ENCODE results near the gene RSKR. TPM values are rescaled to one million over a fixed set of nuclear protein-coding genes. Genes with fewer than 3 reads are reported as not detected.

Gene RSKR
- total and polyA plus RNA-seq, 10 donors, result 2.1 to 30.9 (median 15.1) TPM

GRCh38 chr17:28623696-28624095 lies 9.7 kb upstream of the RSKR start:
- H3K36me3 ChIP-seq, result peaks cover 10 to 100% (median 91%) of the 10 kb centered on the region in 6 donors
- H3K4me3 ChIP-seq, result no peak overlapping the region

GRCh38 chr17:28622186-28622585 lies 8.2 kb upstream of the RSKR start:
- Histone ChIP-seq H3K27me3 (replicated peaks in 1 of 7) (no peaks in the 10 kb centered on the region), H3K36me3 (peaks cover 11 to 100% (median 95%) of the 10 kb centered on the region in 6 donors), H3K4me1 (no peaks in the 10 kb centered on the region), H3K4me3 (no peak overlapping the region), H3K27ac (no peak overlapping the region), H3K9me3 (no peaks in the 10 kb centered on the region)
- intact Hi-C loops (cut with DNase I; ENCODE audit: low total_unique reads), result no loop called here
- TF ChIP-seq CTCF (IDR thresholded peaks at IDR 0.05 in 8 of 11, conservative IDR thresholded peaks at IDR 0.05 in 3 of 11), result no peak
- TF ChIP-seq POLR2A (IDR thresholded peaks at IDR 0.05), result no peak
- no peak for TF ChIP-seq POLR2AphosphoS5 (IDR thresholded peaks at IDR 0.05)
- DNase-seq, result no peak
- WGBS, 5 donors, result 92 to 99% (median 96%) methylated on average over 3 of the region's 3 CpGs

More at GRCh38 chr17:28623696-28624095, 9.7 kb upstream of the RSKR start:
- intact Hi-C loops (cut with DNase I; ENCODE audit: low total_unique reads), result no loop called here
- TF ChIP-seq POLR2A (IDR thresholded peaks at IDR 0.05), result no peak
- TF ChIP-seq CTCF (IDR thresholded peaks at IDR 0.05 in 8 of 11, conservative IDR thresholded peaks at IDR 0.05 in 3 of 11), result no peak
- no peak for TF ChIP-seq POLR2AphosphoS5 (IDR thresholded peaks at IDR 0.05)
- Histone ChIP-seq H3K9me3 (no peaks in the 10 kb centered on the region), H3K4me1 (no peaks in the 10 kb centered on the region), H3K27ac (no peak overlapping the region), H3K27me3 (replicated peaks in 1 of 7) (no peaks in the 10 kb centered on the region)
- DNase-seq, result no peak
- WGBS, 5 donors, result 82 to 97% (median 96%) methylated on average over 4 of the region's 4 CpGs

- Histone ChIP-seq H3K9me3 (no peaks in the 10 kb centered on the region), H3K4me1 (peaks cover 0 to 7% (median 0%) of the 10 kb centered on the region in 6 donors), H3K4me3 (no peak overlapping the region), H3K27ac (no peak overlapping the region), H3K36me3 (peaks cover 16 to 100% (median 98%) of the 10 kb centered on the region in 6 donors), H3K27me3 (replicated peaks in 1 of 7) (no peaks in the 10 kb centered on the region)
- intact Hi-C loops (cut with DNase I; ENCODE audit: low total_unique reads), result no loop called here
- TF ChIP-seq CTCF (IDR thresholded peaks at IDR 0.05 in 8 of 11, conservative IDR thresholded peaks at IDR 0.05 in 3 of 11), result no peak
- no peak for TF ChIP-seq POLR2AphosphoS5 (IDR thresholded peaks at IDR 0.05)
- no peak for TF ChIP-seq POLR2A (IDR thresholded peaks at IDR 0.05)
- DNase-seq, result no peak
- 78 to 96% (median 93%) methylated on average over 2 of the region's 2 CpGs for WGBS, 5 donors
These were observed 6.0 kb upstream of the RSKR start for GRCh38 chr17:28620010-28620409.

GRCh38 chr17:28618464-28618863 lies 4.5 kb upstream of the RSKR start:
- no peaks in the 10 kb centered on the region for H3K9me3 ChIP-seq
- no peak for TF ChIP-seq POLR2AphosphoS5 (IDR thresholded peaks at IDR 0.05)
- TF ChIP-seq CTCF (IDR thresholded peaks at IDR 0.05 in 8 of 11, conservative IDR thresholded peaks at IDR 0.05 in 3 of 11), result no peak
- no peak for TF ChIP-seq POLR2A (IDR thresholded peaks at IDR 0.05)
- no peak overlapping the region for H3K27ac ChIP-seq
- peaks cover 0 to 19% (median under 1%) of the 10 kb centered on the region in 6 donors for H3K4me1 ChIP-seq
- peaks cover 18 to 100% (median 98%) of the 10 kb centered on the region in 6 donors for H3K36me3 ChIP-seq
- intact Hi-C loops (cut with DNase I; ENCODE audit: low total_unique reads), result no loop called here
- DNase-seq, result no peak
- 96 to 99% (median 97%) methylated on average over 3 of the region's 3 CpGs for WGBS, 5 donors
- no peaks in the 10 kb centered on the region for H3K27me3 ChIP-seq (replicated peaks in 1 of 7)
- H3K4me3 ChIP-seq, result no peak overlapping the region

Measured in spleen (tissue), 11 donors.